HEK293 (cell line): Measurements from ENCODE around the gene PAK1.
A peak's percentile ranks its signal among the peaks of the same experiment; 100 is the strongest.

Experiments used
- CTCF ChIA-PET: fragments of 350-600 bp; formaldehyde crosslinking; extraction: SDS; loops from one replicate; lab custom pipeline; 2021; ENCODE audit warnings: antibody characterized with exemption; lab: Yijun Ruan, JAX
- POLR2A ChIA-PET: fragments of 300-600 bp; formaldehyde crosslinking; extraction: SDS; loops from one replicate; lab custom pipeline; 2020; ENCODE audit warnings: antibody characterized with exemption, inconsistent platforms; lab: Yijun Ruan, JAX
- H3K27ac ChIP-seq: fragments of 200-500 bp; sonication (Bioruptor generic); 2 replicates; pipeline ENCODE4 v1.5.1; 2014; ENCODE audit warnings: low read depth, low read length, control low read depth, inconsistent platforms; ENCODE audit errors: extremely low read depth
- H3K36me3 ChIP-seq, 2 experiments: fragments of 200-500 bp in 1 of 2; sonication (Bioruptor generic) in 1 of 2; 1 replicate in 1 of 2; 2 replicates in 1 of 2; pipeline ENCODE4 v1.5.1; 2014 to 2017; ENCODE audit warnings: inconsistent platforms in 2 of 2, low read length in 2 of 2; ENCODE audit not compliant: control insufficient read depth in 2 of 2, insufficient read depth in 1 of 2
- H3K4me1 ChIP-seq: fragments of 200-500 bp; sonication (Bioruptor generic); 2 replicates; pipeline ENCODE4 v1.5.1; 2014; ENCODE audit warnings: mild to moderate bottlenecking, low read length, inconsistent platforms; ENCODE audit not compliant: control insufficient read depth, insufficient read depth
- H3K4me3 ChIP-seq: 2 replicates; pipeline ENCODE4 v1.5.1; 2011; ENCODE audit warnings: low read depth, mild to moderate bottlenecking, control low read depth, low read length, moderate library complexity
- H3K9me3 ChIP-seq: fragments of 200-500 bp; sonication (Bioruptor generic); 2 replicates; pipeline ENCODE4 v1.5.1; 2014; ENCODE audit warnings: low read depth, low read length, inconsistent platforms; ENCODE audit not compliant: control insufficient read depth, insufficient read depth
- BCL11B ChIP-seq: fragments of 450-650 bp; formaldehyde crosslinking; IDR thresholded peaks from 2 replicates; pipeline ENCODE4 v1.5.1; 2016; ENCODE audit warnings: low read depth, missing biosample characterization, missing genetic modification characterization
- FEZF1 ChIP-seq: fragments of 450-650 bp; formaldehyde crosslinking; IDR thresholded peaks from 2 replicates; pipeline ENCODE4 v1.5.1; 2016; ENCODE audit warnings: missing biosample characterization, missing genetic modification characterization
- MEIS1 ChIP-seq: sonication (generic); formaldehyde crosslinking; IDR thresholded peaks from 2 replicates; pipeline ENCODE4 v1.8.1; 2022; ENCODE audit warnings: missing genetic modification reagents, mild to moderate bottlenecking, borderline replicate concordance
- OSR2 ChIP-seq: fragments of 450-650 bp; formaldehyde crosslinking; IDR thresholded peaks from 2 replicates; pipeline ENCODE4 v1.5.1; 2016; ENCODE audit warnings: missing biosample characterization, missing genetic modification characterization
- TCF7L2 ChIP-seq: IDR thresholded peaks from 2 replicates; pipeline ENCODE4 v1.6.1; 2011; ENCODE audit warnings: low read depth, mild to moderate bottlenecking, inconsistent platforms, low read length, moderate library complexity, borderline replicate concordance
- ZBTB20 ChIP-seq: fragments of 450-650 bp; formaldehyde crosslinking; IDR thresholded peaks from 2 replicates; pipeline ENCODE4 v1.5.1; 2016; ENCODE audit warnings: missing biosample characterization, missing genetic modification characterization
- ZBTB8A ChIP-seq: fragments of 450-650 bp; formaldehyde crosslinking; IDR thresholded peaks from 2 replicates; pipeline ENCODE4 v1.5.1; 2016; ENCODE audit warnings: missing biosample characterization, missing genetic modification characterization
- ZFP37 ChIP-seq: fragments of 450-650 bp; formaldehyde crosslinking; IDR thresholded peaks from 2 replicates; pipeline ENCODE4 v1.5.1; 2016; ENCODE audit warnings: missing biosample characterization, missing genetic modification characterization
- ZNF121 ChIP-seq: fragments of 450-650 bp; formaldehyde crosslinking; IDR thresholded peaks from 2 replicates; pipeline ENCODE4 v1.5.1; 2016; ENCODE audit warnings: missing biosample characterization, missing genetic modification characterization
- ZNF138 ChIP-seq: fragments of 450-650 bp; formaldehyde crosslinking; IDR thresholded peaks from 2 replicates; pipeline ENCODE4 v1.5.1; 2016; ENCODE audit warnings: missing biosample characterization, missing genetic modification characterization, borderline replicate concordance
- ZNF239 ChIP-seq: fragments of 450-650 bp; formaldehyde crosslinking; IDR thresholded peaks from 2 replicates; pipeline ENCODE4 v1.5.1; 2016; ENCODE audit warnings: missing biosample characterization, missing genetic modification characterization
- ZNF335 ChIP-seq: fragments of 450-650 bp; formaldehyde crosslinking; conservative IDR thresholded peaks from 2 replicates; pipeline ENCODE4 v1.5.1; 2016; ENCODE audit warnings: missing biosample characterization, missing genetic modification characterization
- ZNF394 ChIP-seq: fragments of 450-650 bp; formaldehyde crosslinking; IDR thresholded peaks from 2 replicates; pipeline ENCODE4 v1.5.1; 2016; ENCODE audit warnings: missing biosample characterization, missing genetic modification characterization, mild to moderate bottlenecking, moderate library complexity, borderline replicate concordance
- ZNF423 ChIP-seq: fragments of 450-650 bp; formaldehyde crosslinking; IDR thresholded peaks from 2 replicates; pipeline ENCODE4 v1.5.1; 2016; ENCODE audit warnings: missing biosample characterization, missing genetic modification characterization
- ZNF514 ChIP-seq: fragments of 450-650 bp; formaldehyde crosslinking; IDR thresholded peaks from 2 replicates; pipeline ENCODE4 v1.5.1; 2016; ENCODE audit warnings: missing biosample characterization, missing genetic modification characterization
- ZNF558 ChIP-seq: fragments of 450-650 bp; formaldehyde crosslinking; IDR thresholded peaks from 2 replicates; pipeline ENCODE4 v1.5.1; 2016; ENCODE audit warnings: missing biosample characterization, missing genetic modification characterization
- ZNF660 ChIP-seq: fragments of 450-650 bp; IDR thresholded peaks from 2 replicates; pipeline ENCODE4 v1.5.1; 2018; ENCODE audit warnings: missing biosample characterization, mild to moderate bottlenecking, missing genetic modification characterization
- TF ChIP-seq, protein P1 (sequence below): fragments of 450-650 bp; formaldehyde crosslinking; IDR thresholded peaks from 2 replicates; pipeline ENCODE4 v1.5.1; 2016; ENCODE audit warnings: missing biosample characterization, missing genetic modification characterization
- TF ChIP-seq, protein P2 (sequence below): fragments of 450-650 bp; IDR thresholded peaks from 2 replicates; pipeline ENCODE4 v1.5.1; 2018; ENCODE audit warnings: missing biosample characterization, missing genetic modification characterization

The PAK1 gene

DNA sequence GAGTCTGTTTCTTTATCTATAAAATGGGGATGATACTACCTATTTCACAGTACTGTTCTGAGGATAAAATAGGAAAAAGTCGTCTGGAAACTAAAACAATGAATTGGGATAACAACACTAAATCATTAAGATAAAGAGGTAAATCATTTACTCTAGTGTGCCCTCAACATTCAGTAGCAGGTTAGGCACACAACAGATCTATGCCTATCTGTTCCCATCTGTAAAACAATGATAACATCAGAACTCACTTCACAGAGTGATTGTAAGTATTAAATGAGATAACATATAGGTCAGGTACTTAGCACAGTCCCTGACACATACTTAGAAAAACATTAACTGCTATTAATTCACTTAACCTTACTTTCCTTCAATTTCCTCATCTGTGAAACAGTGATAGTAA is 36.9 kb downstream of the PAK1 start:
- no peak overlapping the region for H3K27ac ChIP-seq
- POLR2A ChIA-PET: no interaction called here
- CTCF ChIA-PET: no interaction called here
- H3K9me3 ChIP-seq: no peaks in the 10 kb centered on the region
- H3K4me3 ChIP-seq: no peak overlapping the region
- no peaks in the 10 kb centered on the region; the same call in 1 of the 2 replicates for H3K4me1 ChIP-seq
- TF ChIP-seq OSR2 (tag by site-specific recombination) (no peak), ZNF394 (tag by site-specific recombination) (no peak), ZFP37 (tag by site-specific recombination) (no peak), ZNF335 (tag by site-specific recombination) (no peak), ZNF121 (tag by site-specific recombination) (no peak), ZNF239 (no peak), ZNF423 (tag by site-specific recombination) (no peak)
- H3K36me3 ChIP-seq: no peaks in the 10 kb centered on the region; a peak in 1 of 3 replicates

DNA sequence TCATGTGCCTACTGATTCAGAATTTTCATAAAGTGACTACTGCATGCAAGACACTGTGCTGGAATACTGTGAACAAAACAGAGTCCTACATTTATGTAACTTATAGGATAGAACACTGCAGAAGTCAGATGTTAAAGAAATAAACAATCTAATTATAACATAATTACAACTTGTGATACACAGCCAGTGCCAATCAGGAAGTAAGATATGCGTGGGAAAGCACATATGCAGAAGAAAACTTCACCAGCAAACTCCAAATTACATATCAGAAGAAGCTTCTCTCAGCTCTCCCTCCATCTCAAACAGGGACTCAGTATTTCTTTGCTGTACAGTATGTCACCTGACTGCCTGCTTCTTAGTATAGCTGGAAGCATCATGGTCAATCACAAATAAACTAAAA is 37.4 kb downstream of the PAK1 start:
- POLR2A ChIA-PET: interaction anchor here (0.5 kb wide), 1 partner anchor 10 kb away, joined by 3 read pairs; no protein-coding TSS in a partner anchor
- H3K27ac ChIP-seq: no peak overlapping the region
- TF ChIP-seq ZBTB20: 0 out of 2 replicates have a peak, but pooled peaks have one; percentile 19
- no peak for TF ChIP-seq ZBTB8A

DNA sequence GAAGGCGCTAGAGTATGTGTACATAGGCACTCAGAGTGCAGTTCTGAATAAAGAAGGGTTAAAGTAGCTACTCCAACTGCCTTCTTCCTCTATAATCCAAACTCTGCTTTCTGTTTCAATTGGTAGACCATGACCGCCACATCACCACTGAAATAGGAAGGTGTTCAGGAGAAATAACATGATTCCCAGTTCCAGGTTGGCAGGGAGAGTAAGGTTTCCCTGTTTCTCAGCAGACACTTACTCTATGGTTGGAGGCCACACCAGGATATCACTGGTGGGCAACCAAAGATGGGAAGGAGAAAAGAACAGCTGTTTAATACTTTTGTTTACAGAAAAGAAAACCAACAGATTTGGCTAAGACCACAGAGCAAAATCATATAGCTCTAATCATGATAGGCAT is 37.9 kb downstream of the PAK1 start:
- H3K36me3 ChIP-seq: no peaks in the 10 kb centered on the region; a peak in 1 of 3 replicates
- H3K4me1 ChIP-seq: no peaks in the 10 kb centered on the region; the same call in 1 of the 2 replicates
- TF ChIP-seq FEZF1: no peak
- no peak for TF ChIP-seq BCL11B (tag by site-specific recombination)
- TF ChIP-seq TCF7L2: no peak
- TF ChIP-seq, protein P1, sequence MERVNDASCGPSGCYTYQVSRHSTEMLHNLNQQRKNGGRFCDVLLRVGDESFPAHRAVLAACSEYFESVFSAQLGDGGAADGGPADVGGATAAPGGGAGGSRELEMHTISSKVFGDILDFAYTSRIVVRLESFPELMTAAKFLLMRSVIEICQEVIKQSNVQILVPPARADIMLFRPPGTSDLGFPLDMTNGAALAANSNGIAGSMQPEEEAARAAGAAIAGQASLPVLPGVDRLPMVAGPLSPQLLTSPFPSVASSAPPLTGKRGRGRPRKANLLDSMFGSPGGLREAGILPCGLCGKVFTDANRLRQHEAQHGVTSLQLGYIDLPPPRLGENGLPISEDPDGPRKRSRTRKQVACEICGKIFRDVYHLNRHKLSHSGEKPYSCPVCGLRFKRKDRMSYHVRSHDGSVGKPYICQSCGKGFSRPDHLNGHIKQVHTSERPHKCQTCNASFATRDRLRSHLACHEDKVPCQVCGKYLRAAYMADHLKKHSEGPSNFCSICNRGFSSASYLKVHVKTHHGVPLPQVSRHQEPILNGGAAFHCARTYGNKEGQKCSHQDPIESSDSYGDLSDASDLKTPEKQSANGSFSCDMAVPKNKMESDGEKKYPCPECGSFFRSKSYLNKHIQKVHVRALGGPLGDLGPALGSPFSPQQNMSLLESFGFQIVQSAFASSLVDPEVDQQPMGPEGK (tag by site-specific recombination): no peak
- no peak for TF ChIP-seq ZNF514 (tag by site-specific recombination)
- TF ChIP-seq ZNF660 (tag by site-specific recombination): no peak
- no peak for TF ChIP-seq MEIS1
- TF ChIP-seq ZNF138 (tag by site-specific recombination): no peak
- TF ChIP-seq, protein P2, sequence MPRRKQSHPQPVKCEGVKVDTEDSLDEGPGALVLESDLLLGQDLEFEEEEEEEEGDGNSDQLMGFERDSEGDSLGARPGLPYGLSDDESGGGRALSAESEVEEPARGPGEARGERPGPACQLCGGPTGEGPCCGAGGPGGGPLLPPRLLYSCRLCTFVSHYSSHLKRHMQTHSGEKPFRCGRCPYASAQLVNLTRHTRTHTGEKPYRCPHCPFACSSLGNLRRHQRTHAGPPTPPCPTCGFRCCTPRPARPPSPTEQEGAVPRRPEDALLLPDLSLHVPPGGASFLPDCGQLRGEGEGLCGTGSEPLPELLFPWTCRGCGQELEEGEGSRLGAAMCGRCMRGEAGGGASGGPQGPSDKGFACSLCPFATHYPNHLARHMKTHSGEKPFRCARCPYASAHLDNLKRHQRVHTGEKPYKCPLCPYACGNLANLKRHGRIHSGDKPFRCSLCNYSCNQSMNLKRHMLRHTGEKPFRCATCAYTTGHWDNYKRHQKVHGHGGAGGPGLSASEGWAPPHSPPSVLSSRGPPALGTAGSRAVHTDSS (tag by site-specific recombination): no peak
- no peak for TF ChIP-seq ZNF558 (tag by site-specific recombination)
- ChIA-PET POLR2A (interaction anchor here (0.5 kb wide), 1 partner anchor 11 kb away, joined by 3 read pairs; no protein-coding TSS in a partner anchor), CTCF (interaction anchor here (1.0 kb wide), 1 partner anchor 112 kb away, joined by 3 read pairs; no protein-coding TSS in a partner anchor)
- no peaks in the 10 kb centered on the region for H3K9me3 ChIP-seq
- no peak overlapping the region for H3K27ac ChIP-seq
- H3K4me3 ChIP-seq: no peak overlapping the region

More for the DNA sequence above, 37.4 kb downstream of the PAK1 start:
- CTCF ChIA-PET: interaction anchor here (1.0 kb wide), 1 partner anchor 112 kb away, joined by 3 read pairs; no protein-coding TSS in a partner anchor
- Histone ChIP-seq H3K9me3 (no peaks in the 10 kb centered on the region), H3K4me1 (no peaks in the 10 kb centered on the region; the same call in 1 of the 2 replicates), H3K4me3 (no peak overlapping the region), H3K36me3 (no peaks in the 10 kb centered on the region; a peak in 1 of 3 replicates)
